ENCODE results near the gene DDTL.
"Not testable (repeated sequence)": the region's sequence is repeated elsewhere in the genome, so short reads cannot be mapped to it uniquely, and the experiment has no call there.

Gene DDTL

DNA sequence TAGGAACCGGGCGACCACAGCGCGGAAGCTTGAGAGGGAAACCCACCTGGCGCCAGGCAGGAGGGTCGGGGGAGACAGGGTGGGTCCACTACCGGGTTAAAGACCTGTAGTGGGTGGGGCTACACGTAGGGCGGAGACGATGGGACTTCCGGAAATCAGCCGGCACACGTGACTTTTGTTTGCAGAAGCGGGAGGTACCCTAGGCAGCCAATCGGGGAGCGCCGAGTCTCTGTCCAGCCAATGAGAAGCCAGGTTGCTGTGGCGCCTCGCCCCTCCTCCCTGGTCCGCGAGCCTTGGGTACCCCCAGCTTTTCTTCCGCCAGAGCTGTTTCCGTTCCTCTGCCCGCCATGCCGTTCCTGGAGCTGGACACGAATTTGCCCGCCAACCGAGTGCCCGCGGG lies at the start of gene DDTL:
Gene DDTL (plus strand): TSS at position 321 of the 400 bp plus-strand sequence. CDS start 27 bp downstream, at position 348.
- H3K4me3 ChIP-seq (ENCODE audit: low read depth, low read length); DNase-seq (ENCODE audit: low read depth): not testable (repeated sequence)

DNA sequence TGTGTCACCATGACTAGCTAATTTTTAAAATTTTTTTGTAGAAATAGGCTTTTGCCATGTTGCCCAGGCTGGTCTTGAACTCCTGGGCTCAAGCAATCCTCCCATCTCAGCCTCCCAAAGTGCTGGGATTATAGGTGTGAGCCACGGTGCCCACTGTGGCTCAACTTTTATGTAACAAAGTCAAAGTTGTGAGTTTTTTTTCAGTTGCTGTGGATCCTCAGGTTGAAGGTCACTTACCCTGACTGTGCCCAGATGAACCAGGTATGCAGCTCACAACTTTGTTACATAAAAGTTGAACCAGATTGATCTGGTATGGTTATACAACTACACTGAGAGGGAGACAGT lies 46.4 kb upstream of the DDTL start:
- not testable (repeated sequence) for DNase-seq (ENCODE audit: low read depth); H3K4me3 ChIP-seq (ENCODE audit: low read depth, low read length)

DNA sequence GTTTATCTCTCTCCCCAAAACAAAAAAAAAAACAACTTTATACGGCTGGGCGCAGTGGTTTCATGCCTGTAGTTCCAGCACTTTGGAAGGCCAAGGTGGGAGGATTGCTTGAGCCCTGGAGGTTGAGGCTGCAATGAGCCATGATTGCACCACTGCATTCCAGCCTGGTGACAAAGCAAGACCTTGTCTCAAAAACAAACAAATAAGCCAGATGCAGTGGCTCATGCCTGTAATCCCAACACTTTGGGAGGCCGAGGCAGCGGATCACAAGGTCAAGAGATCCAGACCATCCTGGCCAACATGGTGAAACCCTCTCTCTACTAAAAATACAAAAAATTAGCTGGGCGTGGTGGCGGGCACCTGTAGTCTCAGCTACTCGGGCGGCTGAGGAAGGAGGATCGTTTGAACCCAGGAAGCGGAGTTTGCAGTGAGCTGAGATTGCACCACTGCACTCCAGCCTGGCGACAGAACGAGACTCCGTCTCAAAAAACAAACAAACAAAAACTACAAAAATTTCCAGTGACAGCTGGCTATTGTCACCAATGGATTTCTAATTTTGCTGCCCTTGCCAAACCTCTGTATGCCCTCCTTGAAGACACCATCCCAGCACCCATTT lies 45.0 kb upstream of the DDTL start:
- H3K4me3 ChIP-seq (ENCODE audit: low read depth, low read length); DNase-seq (ENCODE audit: low read depth): not testable (repeated sequence)

DNA sequence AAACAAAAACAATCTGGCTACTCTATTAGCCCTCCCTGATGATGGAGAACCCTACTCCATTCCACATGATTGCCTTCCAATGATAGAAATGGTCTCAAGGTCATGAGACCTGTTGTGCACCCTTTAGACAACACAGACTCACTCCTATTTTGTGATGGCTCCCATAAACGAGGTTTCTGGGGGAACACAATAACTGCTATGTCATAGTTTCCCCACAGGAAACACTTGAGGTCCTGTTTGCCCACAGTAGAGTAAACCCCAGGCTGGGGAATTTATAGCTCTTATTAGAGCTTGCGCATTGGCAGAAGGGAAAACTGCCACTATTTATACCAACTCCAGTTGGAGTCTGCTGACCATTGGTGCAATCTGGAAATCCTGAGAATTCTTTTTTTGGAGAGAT lies 43.8 kb upstream of the DDTL start:
- DNase-seq (ENCODE audit: low read depth) = no peak
- H3K4me3 ChIP-seq (ENCODE audit: low read depth, low read length) = no peak overlapping the region
- TF ChIP-seq, protein P1, sequence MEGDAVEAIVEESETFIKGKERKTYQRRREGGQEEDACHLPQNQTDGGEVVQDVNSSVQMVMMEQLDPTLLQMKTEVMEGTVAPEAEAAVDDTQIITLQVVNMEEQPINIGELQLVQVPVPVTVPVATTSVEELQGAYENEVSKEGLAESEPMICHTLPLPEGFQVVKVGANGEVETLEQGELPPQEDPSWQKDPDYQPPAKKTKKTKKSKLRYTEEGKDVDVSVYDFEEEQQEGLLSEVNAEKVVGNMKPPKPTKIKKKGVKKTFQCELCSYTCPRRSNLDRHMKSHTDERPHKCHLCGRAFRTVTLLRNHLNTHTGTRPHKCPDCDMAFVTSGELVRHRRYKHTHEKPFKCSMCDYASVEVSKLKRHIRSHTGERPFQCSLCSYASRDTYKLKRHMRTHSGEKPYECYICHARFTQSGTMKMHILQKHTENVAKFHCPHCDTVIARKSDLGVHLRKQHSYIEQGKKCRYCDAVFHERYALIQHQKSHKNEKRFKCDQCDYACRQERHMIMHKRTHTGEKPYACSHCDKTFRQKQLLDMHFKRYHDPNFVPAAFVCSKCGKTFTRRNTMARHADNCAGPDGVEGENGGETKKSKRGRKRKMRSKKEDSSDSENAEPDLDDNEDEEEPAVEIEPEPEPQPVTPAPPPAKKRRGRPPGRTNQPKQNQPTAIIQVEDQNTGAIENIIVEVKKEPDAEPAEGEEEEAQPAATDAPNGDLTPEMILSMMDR (IDR thresholded peaks at IDR 0.05; ENCODE audit: control insufficient read depth, extremely low read depth, insufficient read depth) = no peak

DNA sequence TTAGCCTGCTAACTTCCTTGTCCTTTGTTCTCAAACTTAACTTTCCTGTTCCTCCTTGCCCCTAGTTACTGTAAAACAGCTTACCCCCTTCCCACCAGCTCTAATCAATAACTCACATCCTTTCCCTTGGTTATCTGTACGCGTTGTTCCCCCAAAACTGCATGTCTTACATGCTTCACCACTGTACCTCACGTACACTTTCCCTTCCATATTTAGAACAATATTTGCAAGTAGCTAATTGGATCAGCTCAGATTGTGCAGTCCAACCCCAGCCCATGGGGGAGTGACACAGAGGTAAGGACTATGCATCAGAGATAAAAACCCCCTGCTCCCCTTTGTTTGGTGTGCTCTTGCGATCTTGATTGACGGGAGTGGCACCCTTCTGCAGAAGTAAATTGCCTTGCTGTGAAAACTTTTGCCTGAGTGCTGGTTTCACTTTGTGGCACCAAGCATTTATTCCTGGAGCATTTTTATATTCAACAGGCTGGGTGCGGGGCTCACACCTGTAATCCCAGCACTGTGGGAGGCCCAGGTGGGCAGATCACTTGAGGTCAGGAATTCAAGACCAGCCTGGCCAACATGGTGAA lies 41.6 kb upstream of the DDTL start:
- no peak overlapping the region for H3K4me3 ChIP-seq (ENCODE audit: low read depth, low read length)
- TF ChIP-seq, protein P1 (IDR thresholded peaks at IDR 0.05; ENCODE audit: control insufficient read depth, extremely low read depth, insufficient read depth) = no peak
- no peak for DNase-seq (ENCODE audit: low read depth)

DNA sequence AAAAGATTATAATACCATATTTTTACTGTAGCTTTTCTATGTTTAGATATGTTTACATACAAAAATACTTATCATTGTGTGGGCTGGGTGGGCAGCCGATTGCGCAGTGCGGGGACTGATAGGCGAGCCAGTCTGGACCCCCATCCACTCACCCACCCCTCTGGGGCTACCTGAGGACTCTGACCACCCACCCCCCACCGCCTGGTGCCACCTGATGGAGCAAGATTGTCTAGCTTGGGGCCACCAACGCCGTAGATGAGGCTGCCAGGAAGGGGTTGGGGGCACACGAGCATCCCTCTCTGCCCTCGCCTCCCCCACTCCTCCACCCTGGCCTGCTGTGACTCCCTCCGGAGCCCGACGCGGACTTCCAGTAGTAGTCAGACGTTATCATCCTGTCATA lies 40.1 kb upstream of the DDTL start:
- TF ChIP-seq, protein P1 (IDR thresholded peaks at IDR 0.05; ENCODE audit: control insufficient read depth, extremely low read depth, insufficient read depth) = no peak
- DNase-seq (ENCODE audit: low read depth) = no peak
- H3K4me3 ChIP-seq (ENCODE audit: low read depth, low read length) = no peak overlapping the region

DNA sequence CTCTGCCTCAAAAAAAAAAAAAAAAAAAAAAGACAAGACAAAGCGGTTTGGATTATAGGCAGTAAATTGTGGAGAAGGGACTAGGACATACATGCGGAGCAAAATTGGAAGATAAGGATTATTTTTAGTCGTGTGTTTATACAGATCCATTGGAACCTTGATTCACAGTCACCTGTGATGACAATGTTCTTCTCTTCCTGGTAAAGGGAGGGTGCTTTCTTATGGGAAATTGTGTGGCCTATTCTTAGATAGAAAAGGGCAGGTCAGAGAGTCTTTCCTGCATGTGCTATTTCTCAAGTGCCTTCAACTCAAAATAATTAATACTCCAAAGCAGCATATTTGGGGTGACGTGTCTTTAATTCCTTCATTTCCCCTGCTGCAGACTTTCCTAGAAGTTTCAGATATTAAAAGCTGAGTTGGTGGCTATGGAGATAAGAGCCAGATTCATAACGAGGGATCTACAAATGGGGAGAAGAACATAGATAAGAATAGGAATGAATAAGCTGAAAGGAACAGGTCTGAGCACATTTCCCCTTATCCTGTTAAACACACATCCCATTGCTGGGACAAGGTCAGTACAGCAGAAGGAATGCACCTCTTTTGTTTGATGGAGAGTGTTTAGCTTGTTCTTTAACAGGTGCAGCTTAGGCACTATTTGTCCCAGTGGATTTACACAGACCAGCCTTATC lies 28.2 kb upstream of the DDTL start:
- H3K4me3 ChIP-seq (ENCODE audit: low read depth, low read length) = no peak overlapping the region
- TF ChIP-seq, protein P1 (IDR thresholded peaks at IDR 0.05; ENCODE audit: control insufficient read depth, extremely low read depth, insufficient read depth) = no peak
- DNase-seq (ENCODE audit: low read depth) = peak; percentile 93

DNA sequence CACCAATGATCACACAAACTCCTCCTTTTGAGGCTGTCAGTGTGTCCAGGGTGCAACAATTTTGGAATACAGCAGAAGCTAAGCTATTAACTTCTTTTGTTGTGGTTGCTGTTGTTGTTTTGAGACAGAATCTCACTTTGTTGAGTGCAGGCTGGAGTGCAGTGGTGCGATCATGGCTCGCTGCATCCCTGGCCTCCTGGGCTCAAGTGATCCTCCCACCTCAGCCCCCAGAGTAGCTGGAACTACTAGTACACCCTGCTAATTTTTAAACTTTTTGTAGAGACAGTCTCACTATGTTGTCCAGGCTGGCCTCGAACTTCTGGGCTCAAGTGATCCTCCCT lies 27.7 kb upstream of the DDTL start:
- DNase-seq (ENCODE audit: low read depth) = no peak
- H3K4me3 ChIP-seq (ENCODE audit: low read depth, low read length) = no peak overlapping the region
- TF ChIP-seq, protein P1 (IDR thresholded peaks at IDR 0.05; ENCODE audit: control insufficient read depth, extremely low read depth, insufficient read depth) = no peak

DNA sequence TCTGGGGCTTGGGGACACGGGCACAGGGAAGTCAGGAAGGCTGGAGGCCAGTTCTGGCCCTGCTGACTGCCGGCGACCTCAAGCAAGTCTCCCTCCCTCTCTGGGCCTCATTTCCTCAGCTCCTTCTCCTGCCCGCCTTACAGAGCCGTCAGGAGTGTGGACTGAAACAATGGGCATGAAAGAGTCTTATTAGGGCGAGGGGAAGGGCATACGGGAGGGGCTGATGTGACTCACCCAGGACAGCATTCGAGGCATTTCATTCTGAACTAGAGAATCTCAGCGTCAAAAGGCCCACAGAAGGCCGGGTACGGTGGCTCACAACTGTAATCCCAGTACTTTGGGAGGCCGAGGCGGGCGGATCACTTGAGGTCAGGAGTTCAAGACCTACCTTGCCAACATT lies 26.5 kb upstream of the DDTL start:
- not testable (repeated sequence) for H3K4me3 ChIP-seq (ENCODE audit: low read depth, low read length); DNase-seq (ENCODE audit: low read depth)

DNA sequence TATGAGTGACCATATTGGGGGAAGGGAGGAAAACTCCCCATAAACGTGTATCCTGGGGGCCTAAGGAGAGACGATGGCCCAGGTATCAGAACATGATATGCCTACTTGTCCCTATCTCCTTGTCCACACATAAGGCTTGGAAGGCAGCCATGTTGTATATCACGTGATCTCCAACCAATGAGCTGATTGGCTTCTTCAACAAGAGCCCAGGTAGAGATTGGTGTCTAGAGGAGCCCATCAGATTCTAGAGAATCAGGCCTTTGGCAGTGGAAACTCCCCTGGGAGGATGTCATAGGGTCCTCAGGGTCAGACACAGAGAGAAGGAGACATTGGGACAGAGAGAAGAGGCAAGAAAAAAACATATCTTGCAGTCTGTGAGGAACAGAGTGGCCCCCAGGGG lies 19.3 kb upstream of the DDTL start:
- H3K4me3 ChIP-seq (ENCODE audit: low read depth, low read length); DNase-seq (ENCODE audit: low read depth): not testable (repeated sequence)

DNA sequence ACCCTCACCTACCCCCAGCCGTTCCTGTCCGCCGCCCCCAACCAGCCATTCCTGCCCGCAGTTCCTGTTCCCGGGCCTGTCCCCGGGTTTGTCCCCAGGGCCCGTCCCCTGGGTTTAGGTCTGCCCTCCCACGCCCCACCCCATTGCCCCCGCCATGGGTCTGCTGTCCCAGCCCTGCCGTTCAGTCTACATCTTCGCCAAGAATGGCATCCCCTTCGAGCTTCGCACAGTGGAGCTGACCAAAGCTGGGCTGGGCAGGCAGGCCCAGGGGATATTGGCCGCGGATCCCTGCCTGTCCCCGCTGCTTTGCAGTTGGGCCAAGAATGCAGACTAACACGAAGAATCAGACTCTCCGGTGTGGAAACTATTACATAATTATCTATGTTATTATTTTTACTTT lies 16.9 kb upstream of the DDTL start:
- H3K4me3 ChIP-seq (ENCODE audit: low read depth, low read length); DNase-seq (ENCODE audit: low read depth): not testable (repeated sequence)

DNA sequence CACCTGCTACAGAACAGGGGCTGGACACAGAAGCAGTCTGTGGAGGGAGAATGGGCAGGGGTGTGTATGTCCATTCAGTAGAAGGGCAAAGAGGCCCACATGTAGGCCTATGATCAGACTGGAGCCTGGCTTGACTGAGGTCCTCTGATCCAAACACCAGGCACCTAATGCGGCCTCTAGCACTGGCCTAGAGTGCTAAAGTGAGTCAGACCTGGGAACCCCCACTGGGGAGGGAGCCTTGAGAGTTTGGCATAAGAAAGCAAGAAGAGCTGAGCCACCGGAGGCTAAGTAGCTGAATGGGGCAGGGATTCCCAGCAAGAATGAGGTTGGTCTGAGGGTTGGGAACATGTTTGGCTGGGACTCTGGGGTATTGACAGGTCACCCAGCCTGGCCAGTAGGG lies 15.3 kb upstream of the DDTL start:
- H3K4me3 ChIP-seq (ENCODE audit: low read depth, low read length); DNase-seq (ENCODE audit: low read depth): not testable (repeated sequence)

DNA sequence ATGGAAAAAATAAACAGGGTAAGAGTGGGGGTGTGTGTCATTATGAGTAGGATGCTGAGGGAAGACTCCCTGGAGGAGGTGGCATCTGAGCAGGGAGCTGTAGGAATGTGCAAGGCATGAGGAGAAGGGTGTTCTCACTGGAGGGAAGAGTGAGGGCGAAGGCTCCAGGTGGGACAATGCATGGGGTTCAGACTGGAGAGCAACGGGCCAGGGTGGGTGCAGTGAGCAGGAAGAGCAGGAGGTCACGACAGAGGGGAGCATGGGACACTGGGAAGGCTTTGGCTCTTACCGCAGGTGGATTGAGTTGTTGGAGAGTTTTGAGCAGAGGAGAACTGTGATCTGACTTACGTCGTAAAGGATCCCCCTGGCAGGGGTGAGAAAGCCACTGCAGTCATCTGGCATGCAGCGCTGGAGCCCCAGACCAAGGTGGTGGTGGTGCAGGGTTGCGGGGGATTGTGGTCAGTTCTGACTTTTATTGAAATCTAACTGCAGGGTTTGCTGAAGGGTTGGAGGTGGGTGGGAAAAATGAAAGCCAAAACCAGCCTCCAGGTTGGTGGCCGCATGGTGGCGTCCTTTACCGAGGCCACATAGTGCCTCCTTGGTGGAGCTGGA lies 13.8 kb upstream of the DDTL start:
- not testable (repeated sequence) for DNase-seq (ENCODE audit: low read depth); H3K4me3 ChIP-seq (ENCODE audit: low read depth, low read length)

Data from LNCaP clone FGC (cell line).